GM18507 (cell line): ENCODE data around the gene ENDOU.

Experiments used
- DNase-seq: peaks from one replicate; pipeline ENCODE4 v3.0.0; 2011; ENCODE audit warnings: low read depth; ENCODE audit not compliant: insufficient read length; ENCODE audit errors: extremely low spot score
- FAIRE-seq: peaks from 2 replicates; lab custom pipeline; 2011; peaks lifted over from hg19 to GRCh38; lab: Jason Lieb, UNC

The ENDOU gene

DNA sequence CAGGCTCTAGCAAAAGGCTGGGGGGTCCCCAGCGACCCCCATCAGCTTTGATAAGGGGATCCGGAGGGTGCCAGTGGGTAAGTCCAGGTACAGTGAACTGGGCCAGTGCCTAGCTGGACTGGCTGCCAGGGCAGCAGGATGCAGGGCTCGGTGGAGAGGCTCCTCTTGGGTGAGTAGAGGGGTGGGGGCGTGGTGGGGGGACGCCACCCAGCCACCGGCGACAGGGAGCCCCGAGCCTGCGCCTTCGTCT is 33.2 kb upstream of the ENDOU start:
- FAIRE-seq (no peak), DNase-seq (no peak)

DNA sequence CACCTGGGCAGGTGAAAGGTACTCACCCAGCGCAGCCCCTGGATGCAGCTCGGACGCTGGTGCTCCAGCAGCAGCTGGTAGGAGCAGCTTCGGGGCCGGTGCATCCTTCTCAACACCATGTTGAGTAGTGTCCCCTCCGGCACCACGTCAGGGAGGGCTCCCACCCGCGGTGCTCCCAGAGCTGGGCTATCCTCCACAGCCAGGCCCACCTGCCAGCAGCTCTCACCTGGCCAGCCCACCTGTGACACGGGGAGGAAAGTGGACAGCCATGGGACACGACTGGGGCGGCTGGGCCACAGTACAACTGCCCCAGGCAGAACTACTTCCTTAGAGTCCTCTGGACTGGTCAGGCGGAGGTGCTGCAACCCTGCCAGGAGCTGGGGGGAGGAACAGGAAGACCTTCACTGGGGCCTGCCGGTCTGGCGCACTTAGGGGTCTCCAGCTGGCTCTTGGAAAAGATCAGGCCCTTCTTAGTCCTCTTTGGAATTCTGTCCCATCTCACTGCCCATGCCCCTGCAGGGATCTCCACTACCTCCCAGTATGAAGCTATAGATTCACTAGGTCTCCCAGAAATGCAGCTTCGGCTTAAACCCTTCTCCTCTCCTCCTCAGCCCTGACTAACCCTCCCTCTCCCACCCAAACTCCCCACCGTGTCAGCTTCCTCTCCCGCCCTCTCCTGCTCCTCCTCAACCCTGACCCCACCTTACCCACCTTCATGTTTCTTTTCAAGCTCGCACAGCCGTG is 32.7 kb upstream of the ENDOU start:
- no peak for FAIRE-seq
- DNase-seq: no peak

DNA sequence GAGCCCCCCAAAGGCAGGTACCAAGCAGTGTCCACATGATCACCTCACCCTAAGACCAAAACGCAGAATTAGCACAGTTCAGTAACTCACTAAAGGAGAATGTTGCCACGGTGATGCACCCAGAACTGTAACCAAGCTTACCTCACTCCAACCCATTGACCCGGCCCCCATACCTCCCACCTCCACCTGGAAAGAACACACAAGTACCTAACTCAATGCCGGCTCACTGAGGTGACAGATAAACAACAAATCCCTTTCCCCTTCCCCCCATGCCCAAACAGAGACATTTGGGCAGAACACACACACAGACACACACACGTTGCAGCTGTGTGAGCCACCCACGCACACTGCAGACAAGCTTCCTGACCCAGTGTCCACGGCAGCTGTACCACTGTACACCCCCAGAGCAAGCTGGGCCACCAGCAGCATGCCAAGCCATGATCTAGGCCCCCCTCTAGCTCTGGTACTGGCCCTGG is 32.1 kb upstream of the ENDOU start:
- DNase-seq (no peak), FAIRE-seq (no peak)

DNA sequence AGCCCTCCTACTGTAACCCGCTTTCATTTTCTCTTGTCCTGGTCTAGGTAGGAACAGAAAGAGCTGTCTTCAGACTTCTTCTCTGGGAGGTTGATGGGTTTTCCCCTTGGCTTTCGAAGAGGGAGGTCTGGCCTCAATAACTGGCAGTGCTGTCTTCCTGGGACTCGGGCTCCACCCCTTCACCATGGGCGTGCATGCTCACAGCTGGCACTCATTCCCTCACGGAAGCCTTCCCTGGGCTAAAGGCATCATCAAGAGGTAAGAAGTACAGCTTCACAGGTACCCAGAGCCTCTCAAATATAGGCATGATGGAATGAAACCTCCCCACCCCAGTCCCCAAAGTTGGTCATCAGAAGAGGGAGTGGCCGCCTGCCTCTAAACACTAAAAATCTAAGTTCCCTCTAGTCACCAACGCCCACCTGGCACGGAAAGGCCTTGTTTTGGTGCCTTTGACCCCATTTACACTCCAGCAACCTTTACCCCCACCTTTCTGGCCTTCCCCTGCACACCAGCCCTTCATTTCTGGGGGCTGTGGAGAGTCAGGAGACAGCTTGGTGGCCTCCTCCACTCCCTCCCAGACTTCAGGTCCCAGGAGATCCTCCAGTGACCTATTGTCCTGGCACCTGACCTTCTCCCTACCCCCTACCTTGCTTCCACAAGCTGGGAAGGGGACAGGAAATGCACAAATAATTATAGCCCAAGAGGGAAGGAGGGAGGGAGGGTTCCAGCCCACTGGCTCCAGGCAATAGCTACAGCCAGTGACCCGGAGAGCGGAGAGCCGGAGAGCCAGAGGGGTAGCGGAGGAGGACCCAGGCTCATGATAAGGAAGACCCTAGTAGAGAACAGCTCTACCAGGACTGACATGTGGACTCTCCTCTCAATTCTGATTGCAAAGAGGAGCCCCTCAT is 30.6 kb upstream of the ENDOU start:
- FAIRE-seq (peak; percentile 94), DNase-seq (no peak)

DNA sequence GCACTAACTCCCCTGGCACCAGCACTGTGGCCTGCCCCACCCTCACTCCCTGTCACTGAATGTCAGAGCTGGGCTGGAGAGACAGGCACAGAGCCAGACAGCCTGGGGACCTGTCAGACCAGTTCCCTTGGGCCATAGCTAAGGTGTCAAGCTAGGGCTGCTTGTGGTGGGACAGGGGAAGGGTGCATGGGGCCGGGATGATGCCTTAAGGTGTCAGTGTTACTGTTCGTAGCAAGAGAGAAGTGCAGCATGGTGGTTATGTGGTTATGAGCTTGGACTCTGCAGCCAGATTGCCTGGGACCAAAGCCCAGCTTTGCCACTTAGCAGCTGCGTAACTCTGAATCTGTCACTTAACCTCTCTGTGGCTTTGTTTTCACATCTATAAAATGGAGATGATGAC is 29.6 kb upstream of the ENDOU start:
- no peak for DNase-seq
- no peak for FAIRE-seq

DNA sequence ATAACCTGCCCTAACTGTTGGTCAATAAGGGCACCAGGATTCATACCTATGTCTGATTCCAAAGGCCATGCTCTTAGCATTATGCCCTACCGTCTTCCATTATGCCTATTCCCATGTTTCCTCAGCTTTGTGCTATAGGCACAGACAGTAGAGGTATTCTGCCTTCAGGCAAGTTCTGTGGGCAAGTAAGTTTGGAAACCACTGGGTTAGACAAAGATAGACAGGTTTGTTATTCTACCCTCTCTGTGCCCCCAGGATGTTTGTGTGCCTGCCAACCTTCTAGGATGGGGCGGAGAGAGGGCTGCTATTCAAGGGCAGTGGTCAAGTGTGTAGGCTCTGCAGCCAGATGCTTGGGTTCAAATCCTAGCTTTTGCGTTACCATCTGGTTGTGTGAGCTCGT is 28.8 kb upstream of the ENDOU start:
- DNase-seq (no peak), FAIRE-seq (no peak)

DNA sequence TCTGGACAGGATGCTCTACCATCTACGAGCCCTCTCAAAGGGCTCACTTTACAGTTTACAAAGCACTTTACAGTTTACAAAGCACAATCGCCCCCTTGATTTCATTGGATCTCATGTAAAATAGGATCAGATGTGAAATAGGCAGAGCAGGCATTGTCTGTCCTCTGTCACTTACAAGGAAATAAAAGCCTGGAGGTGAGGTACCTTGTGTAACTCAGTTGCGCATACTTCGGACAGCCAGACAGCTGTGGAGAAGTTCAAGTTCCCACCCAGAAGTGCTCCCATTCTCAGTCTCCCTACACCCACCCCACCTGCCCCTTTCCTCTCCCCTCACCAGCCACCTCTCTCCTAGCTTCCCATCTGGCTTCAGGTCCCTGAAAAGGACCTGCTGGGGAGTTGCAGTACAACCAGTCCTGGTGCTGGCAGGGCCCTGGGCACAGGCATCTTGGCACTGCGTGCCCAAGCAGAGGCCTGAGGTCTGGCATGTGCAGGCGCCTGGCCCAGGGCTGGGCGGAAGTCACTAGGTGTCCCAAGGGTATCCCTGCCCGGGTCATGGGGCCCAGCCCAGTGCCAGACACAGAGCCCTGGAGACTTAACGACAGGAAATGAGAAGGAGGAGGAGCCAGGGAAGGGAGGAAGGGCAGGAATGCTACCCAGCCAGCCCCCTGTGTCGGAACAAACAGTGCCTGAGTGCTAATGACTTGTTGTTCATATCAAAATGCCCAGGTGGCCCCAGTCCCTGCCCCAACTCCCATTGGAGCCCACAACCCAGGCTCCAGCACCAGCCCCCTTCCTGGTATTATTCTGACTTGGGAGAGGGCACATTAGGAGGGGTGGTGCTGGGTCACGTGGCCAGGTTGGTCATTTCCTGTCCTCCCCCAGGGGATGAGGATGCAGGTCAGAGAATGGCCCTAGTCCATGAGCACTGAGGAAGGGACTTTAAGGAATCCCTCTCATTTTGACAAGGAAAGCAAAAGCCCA is 28.0 kb upstream of the ENDOU start:
- FAIRE-seq (peak; percentile 48), DNase-seq (no peak)

DNA sequence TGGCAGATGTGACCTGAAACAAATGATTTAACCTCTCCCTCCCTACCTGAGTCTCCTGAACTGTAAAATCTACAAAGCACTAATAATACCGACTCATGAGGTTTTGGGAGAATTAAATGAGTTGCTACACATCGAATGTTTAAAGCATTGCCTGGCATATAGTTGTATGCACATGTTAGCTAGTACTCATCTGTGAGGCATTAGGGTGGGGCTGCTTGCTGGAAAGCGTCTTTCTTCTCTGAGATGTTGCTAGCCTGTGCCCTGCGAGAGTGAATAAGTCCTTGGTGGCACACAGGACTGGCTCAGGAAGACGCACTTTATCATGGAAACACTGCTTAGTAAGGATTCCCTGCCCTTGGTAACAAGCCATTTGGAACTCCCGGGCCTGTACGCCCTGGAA is 27.3 kb upstream of the ENDOU start:
- FAIRE-seq (no peak), DNase-seq (no peak)

DNA sequence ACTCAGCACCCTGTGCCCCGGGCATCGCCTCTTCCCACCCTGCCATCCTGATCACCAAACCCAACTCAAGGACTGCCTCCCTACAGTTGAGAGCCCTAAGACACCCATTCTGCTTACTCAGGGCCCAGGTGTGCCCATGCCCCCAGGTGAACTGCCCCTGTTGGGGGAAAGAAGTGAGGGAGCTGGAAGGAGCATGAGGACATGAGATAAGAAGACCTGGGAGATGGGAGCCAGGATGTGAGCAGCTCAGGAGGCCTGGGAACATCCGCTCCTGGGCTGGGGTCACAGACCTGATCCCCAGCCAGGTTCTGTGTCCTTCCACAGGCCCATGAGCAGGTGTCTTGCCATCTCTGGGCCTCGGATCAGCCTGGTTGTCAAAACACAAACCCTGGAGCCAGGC is 26.8 kb upstream of the ENDOU start:
- DNase-seq: no peak
- FAIRE-seq: no peak

DNA sequence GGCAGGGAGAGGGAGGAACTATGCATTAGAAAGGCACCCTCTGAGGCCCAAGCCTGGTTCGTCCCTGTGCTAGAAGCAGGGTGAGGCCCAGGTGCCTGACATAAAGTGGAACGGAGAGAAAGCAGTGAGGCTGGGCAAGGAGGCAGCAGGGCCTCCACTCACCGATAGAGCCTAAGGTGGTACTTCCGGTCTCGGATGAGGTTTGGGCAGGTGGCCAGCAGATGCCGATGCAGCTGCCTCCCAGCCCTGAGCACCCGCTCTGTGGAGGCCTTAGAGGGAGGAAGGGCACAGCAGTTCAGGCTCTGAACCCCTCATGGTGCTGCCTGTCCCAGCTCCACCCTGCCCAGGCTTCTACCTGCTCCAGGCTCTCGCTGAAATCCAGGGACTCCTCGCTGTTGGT is 26.3 kb upstream of the ENDOU start:
- no peak for DNase-seq
- no peak for FAIRE-seq

DNA sequence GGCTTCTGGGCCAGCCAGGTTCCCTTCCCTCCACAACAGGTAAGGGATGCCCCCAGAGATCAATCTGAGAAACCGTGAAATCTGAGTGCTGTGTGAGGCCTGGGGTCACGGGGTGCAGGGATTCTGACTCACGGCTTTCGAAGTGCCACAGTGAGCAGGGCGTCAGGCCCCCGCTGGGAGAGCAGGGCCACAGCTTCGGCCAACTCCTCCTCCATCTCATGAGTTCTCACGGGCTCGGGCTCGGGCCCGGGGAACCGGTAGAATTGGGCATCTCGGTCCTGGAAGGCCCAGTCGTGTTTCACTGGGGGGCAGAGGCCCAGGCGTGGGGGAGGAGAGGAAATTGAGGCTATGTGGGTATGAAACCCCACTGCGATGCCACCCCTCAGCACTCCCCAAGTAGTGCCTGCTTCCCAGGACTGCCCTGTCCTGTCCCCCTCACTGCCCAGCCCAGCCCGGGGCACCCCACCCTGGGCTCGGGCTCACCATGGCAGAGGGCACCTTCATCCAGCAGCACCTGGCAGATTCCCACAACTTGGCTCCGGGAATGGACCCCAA is 25.7 kb upstream of the ENDOU start:
- FAIRE-seq (no peak), DNase-seq (no peak)

DNA sequence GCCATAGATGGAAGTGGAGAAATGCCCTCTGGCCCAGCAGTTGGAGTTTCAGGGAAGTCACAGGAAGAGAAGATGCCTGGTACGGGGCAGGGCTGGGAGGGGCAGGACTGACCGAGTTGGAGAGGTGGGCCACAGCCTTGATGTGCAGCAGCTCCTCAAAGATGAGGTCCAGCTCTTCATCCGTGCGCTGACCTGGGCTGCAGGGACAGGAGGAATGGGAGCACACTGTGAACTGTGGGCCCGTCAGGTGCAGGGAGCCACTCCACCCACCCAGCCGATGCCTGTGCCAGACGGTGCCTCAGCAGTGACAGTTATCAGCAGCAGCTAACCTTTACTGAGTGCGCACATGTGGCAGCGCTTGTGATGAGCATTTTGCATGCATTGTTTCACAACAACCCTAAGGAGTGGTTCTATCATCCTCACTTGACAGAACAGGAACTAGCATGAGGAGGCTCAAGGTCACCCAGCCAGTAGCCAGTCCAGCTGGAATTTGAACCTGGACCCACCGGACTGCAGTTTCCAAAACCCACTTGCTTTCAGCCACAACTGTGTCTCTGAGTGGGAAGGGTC is 25.0 kb upstream of the ENDOU start:
- no peak for FAIRE-seq
- no peak for DNase-seq

DNA sequence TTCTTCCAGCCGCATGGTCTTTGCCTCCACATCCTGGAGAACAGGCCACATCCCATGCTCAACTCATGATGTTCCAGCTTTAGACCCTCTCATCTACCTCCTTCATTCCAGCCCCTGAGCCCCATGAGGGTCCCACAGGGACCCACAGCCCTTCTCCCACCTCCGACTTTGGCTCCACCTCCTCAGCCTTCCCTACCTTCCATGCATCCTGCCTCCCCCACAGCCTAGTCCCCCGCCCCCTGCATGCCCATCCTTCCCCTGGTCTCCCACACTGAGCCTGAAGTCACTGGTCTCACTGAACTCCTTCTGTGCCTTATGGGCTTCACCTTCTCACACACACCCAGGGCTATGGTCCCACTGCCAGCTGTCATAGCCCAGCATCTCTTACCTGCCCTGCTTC is 23.6 kb upstream of the ENDOU start:
- DNase-seq (no peak), FAIRE-seq (no peak)

DNA sequence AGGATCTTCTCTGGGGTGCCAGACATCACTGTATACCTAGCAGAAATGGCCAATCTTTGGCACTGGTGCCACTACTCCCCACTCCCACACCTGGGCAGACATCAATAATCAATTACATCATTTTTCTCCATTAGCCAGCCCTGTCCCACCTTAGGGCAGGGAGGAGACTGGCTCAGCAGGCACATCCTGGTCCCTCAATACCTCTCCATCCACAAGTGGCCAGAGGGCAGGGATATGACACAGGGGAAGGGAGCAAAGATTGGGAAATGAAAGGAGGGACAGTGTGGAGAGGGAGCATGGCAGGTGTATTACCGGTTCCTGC is 23.2 kb upstream of the ENDOU start:
- DNase-seq (no peak), FAIRE-seq (no peak)

DNA sequence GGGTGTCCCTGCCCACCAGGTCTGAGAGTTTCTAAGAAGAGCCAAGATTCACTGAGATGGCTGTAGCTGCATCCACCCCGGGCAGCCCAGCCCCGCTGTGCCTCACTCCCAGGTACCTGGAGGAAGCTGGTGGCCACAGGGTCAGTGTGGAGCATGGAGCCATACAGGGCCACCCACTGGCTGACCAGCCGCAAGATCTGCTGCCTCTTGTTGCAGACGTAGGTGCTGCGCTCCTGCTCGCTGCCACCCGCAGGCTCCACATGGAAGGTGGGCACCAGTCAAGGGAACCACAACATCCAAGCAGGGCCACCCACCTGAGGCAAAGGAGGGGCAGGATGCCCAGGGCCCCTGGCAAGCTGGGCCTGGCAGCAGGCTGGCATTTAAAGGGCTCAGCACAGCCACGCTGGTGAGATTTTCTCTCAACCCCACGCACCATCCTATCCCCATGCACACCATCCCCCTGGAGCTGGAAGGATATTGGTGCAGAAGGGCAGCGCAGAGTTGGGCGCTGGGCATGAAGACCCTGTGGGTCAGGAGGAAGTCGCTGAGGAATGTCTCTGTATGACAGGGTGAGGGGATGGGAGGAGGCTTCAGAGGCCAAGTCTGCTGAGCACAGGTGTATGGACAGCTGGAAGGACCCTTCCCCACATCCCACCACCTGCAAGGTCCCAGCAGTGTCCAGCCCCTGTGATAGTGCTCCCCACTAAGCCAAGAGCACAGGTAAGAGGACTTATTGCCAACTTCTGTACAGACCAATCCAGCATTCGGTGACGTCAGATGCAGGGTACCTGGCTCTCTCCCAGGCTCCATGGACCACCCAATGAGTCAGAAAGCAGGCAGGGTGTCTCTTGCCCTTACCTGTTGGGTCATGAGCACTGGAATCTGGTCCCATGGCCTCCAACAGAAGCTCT is 22.6 kb upstream of the ENDOU start:
- DNase-seq (no peak), FAIRE-seq (no peak)

DNA sequence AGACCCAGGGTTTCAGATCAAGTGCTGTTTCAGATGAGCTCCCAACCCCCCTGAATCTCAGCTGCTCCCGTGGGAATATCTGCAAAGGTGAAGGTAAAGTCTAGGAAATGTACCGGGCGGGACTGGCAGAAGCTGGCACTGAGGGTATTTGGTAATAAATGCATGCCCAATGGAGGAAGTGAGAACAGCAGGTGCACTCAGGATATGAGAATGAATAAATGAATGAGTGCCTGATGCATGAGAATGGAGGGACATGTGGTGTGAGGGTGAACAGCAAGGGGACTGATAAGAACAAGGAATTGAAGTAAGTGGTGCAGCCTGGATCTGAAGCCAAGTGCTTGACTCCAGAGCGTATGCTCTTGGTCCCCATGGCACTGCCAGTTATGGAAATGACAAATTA is 21.8 kb upstream of the ENDOU start:
- FAIRE-seq (no peak), DNase-seq (no peak)

DNA sequence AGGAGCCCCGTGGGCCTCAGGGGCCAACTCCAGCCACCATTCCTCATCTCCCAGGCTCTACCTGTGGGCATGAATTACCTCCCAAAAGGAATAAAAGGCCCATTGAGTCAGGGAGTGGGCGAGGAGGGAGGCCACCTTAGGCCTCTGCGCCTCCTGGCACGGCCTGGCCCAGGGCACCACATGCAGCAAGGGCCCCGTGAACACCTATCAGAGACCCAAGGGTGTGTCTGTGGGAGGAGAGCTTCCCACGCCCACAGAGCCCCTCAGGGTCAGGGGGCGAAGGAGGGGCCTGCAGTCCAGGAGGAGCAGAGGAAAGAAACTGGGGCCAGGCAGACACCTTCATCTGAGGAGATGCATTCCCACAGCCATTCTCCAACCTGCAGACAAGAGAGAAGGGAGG is 21.2 kb upstream of the ENDOU start:
- FAIRE-seq (no peak), DNase-seq (no peak)

DNA sequence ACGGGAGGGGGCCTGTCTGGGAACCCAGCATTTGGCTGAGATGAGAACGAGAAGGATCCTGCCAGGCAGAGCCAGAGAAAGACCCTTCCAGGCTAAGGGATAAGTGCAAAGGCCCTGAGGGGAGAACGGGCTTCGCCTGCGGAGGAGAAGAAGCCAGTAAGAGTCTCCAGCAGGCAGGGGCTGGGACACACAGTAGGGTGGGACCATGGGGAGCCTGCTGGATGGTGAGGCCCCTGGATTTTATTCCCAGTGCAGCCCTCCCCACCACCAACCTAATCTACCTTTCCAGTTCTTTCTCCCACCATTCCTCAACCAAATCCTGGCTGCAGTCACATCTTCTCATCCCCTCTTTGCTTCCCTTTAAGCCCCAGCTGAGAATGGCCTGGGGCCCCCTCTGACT is 20.8 kb upstream of the ENDOU start:
- no peak for DNase-seq
- no peak for FAIRE-seq
